Gastrocnemius medialis (tissue), 4 donors: ENCODE measurements around the gene TMEM143.

ENCODE experiments used
- POLR2A ChIP-seq, 2 donors: fragments of 450-650 bp; IDR thresholded peaks; one replicate each; pipeline ENCODE4 v1.6.1; 2017; ENCODE audit warnings: antibody characterized with exemption in 2 of 2, mild to moderate bottlenecking in 2 of 2, moderate library complexity in 2 of 2
- TF ChIP-seq, protein P1 (sequence below), 5 experiments: fragments of 450-650 bp in 3 of 5; fragments of 200-600 bp in 2 of 5; sonication (generic) in 2 of 5; IDR thresholded peaks in 4 of 5; conservative IDR thresholded peaks in 1 of 5; 1 replicate in 4 of 5; 2 replicates in 1 of 5; pipeline ENCODE4 v1.5.1; 2016 to 2019; ENCODE audit warnings: antibody characterized with exemption in 5 of 5, mild to moderate bottlenecking in 3 of 5, moderate library complexity in 3 of 5

DNA sequence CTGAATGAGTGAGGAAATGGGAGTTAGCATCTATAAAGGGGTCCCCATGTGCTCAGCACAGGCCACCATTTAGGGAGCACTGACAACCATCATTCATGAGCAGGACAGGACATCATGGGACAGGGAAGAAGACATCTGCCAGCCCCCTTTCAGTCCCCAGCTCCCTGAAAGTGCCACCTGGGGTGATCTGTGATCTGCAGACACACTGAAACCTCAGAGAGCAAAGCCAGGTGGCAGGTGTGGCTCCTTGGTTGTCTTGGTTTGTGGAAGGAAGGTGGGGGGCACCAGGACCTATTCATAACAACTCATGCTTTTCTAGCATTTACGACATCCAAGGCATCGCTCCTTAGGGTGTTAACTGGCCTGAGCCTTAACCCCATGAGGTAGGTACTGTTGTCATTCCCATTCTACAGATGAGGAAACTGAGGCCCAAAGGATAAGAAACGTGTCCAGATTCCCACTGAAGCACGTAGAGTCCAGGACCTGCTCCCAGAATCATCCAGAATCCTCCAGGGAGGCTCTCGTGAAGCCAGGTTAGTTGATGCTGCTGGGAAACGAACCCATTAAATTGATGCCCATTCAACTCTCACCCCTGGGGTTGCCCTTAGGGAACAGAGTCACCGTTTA, 21.8 kb upstream of the TMEM143 start:
- TF ChIP-seq, protein P1, sequence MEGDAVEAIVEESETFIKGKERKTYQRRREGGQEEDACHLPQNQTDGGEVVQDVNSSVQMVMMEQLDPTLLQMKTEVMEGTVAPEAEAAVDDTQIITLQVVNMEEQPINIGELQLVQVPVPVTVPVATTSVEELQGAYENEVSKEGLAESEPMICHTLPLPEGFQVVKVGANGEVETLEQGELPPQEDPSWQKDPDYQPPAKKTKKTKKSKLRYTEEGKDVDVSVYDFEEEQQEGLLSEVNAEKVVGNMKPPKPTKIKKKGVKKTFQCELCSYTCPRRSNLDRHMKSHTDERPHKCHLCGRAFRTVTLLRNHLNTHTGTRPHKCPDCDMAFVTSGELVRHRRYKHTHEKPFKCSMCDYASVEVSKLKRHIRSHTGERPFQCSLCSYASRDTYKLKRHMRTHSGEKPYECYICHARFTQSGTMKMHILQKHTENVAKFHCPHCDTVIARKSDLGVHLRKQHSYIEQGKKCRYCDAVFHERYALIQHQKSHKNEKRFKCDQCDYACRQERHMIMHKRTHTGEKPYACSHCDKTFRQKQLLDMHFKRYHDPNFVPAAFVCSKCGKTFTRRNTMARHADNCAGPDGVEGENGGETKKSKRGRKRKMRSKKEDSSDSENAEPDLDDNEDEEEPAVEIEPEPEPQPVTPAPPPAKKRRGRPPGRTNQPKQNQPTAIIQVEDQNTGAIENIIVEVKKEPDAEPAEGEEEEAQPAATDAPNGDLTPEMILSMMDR (IDR thresholded peaks at IDR 0.05 in 4 of 5, conservative IDR thresholded peaks at IDR 0.05 in 1 of 5) = no peak
- TF ChIP-seq POLR2A (IDR thresholded peaks at IDR 0.05) = no peak
